22Rv1 (cell line): ENCODE measurements around the gene LYAR.

ENCODE experiments used
- CTCF ChIP-seq: fragments of 450-650 bp; IDR thresholded peaks from 2 replicates; pipeline ENCODE4 v1.5.1; 2017; ENCODE audit warnings: mild to moderate bottlenecking
- ZFX ChIP-seq: fragments of 450-650 bp; IDR thresholded peaks from 2 replicates; pipeline ENCODE4 v1.6.1; 2017; ENCODE audit warnings: antibody characterized with exemption, borderline replicate concordance

DNA sequence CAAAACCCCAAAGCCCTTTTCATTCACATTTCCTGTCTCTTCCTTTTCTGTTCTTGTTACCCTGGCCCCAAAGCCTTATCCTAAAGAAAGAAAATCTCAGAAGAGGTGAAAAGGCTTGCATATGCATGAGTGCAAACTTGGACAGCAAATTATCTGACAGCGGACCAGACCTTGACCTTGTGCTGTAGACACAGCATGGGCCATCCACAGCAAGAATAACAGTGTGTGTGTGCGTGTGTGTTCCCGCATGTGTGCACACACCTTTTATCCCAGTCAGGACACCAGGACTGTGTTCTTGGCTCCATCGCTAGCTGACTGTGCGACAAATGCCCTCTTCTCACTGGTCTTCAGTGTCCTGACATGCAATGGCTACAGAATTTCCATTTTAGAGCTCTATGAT is 35.4 kb upstream of the LYAR start:
- TF ChIP-seq CTCF (no peak), ZFX (no peak)
